Mesendoderm (in vitro differentiated cells): ENCODE results near the gene OLFML2A.

ENCODE experiments used
- DNase-seq: peaks from one replicate; pipeline ENCODE4 v3.0.0; 2013
- H2AK5ac ChIP-seq: 2 replicates; pipeline ENCODE4 v1.6.1; 2013; ENCODE audit warnings: low read length, inconsistent platforms
- H2BK120ac ChIP-seq: 2 replicates; pipeline ENCODE4 v1.6.1; 2013; ENCODE audit warnings: low read depth, mild to moderate bottlenecking, low read length, moderate library complexity, mixed read lengths
- H2BK15ac ChIP-seq: replicated peaks from 2 replicates; pipeline ENCODE4 v1.6.1; 2013; ENCODE audit warnings: low read depth, mild to moderate bottlenecking, moderate library complexity
- H2BK5ac ChIP-seq: 2 replicates; pipeline ENCODE4 v1.6.1; 2013; ENCODE audit warnings: low read length, inconsistent platforms
- H3K18ac ChIP-seq: 2 replicates; pipeline ENCODE4 v1.6.1; 2013; ENCODE audit warnings: mild to moderate bottlenecking, low read length, mixed read lengths
- H3K23ac ChIP-seq: one replicate; pipeline ENCODE4 v1.6.1; 2013; ENCODE audit warnings: low read length
- H3K27ac ChIP-seq: 2 replicates; pipeline ENCODE4 v1.5.1; 2013; ENCODE audit warnings: low read depth, mild to moderate bottlenecking, inconsistent platforms, low read length, moderate library complexity
- H3K27me3 ChIP-seq: 2 replicates; pipeline ENCODE4 v1.6.1; 2013; ENCODE audit warnings: low read length, control low read depth, mild to moderate bottlenecking, inconsistent platforms; ENCODE audit not compliant: insufficient read depth, poor library complexity
- H3K36me3 ChIP-seq: 2 replicates; pipeline ENCODE4 v1.6.1; 2013; ENCODE audit warnings: low read length, inconsistent platforms; ENCODE audit not compliant: control insufficient read depth, insufficient read depth
- H3K4ac ChIP-seq: one replicate; pipeline ENCODE4 v1.6.1; 2013; ENCODE audit warnings: low read depth, mild to moderate bottlenecking, low read length, moderate library complexity
- H3K4me1 ChIP-seq: 2 replicates; pipeline ENCODE4 v1.6.1; 2013; ENCODE audit warnings: low read depth, low read length, inconsistent platforms; ENCODE audit not compliant: control insufficient read depth
- H3K4me2 ChIP-seq: 2 replicates; pipeline ENCODE4 v1.6.1; 2013; ENCODE audit warnings: low read length
- H3K4me3 ChIP-seq: 2 replicates; pipeline ENCODE4 v1.5.1; 2013; ENCODE audit warnings: mild to moderate bottlenecking, low read length
- H3K56ac ChIP-seq: one replicate; pipeline ENCODE4 v1.6.1; 2013; ENCODE audit warnings: low read length
- H3K79me1 ChIP-seq: 2 replicates; pipeline ENCODE4 v1.6.1; 2013; ENCODE audit warnings: low read length, inconsistent platforms
- H3K79me2 ChIP-seq: 2 replicates; pipeline ENCODE4 v1.6.1; 2013; ENCODE audit warnings: mild to moderate bottlenecking, low read length; ENCODE audit not compliant: control insufficient read depth, insufficient read depth
- H3K9ac ChIP-seq: 2 replicates; pipeline ENCODE4 v1.6.1; 2013; ENCODE audit warnings: low read length, inconsistent platforms
- H4K5ac ChIP-seq: one replicate; pipeline ENCODE4 v1.6.1; 2013; ENCODE audit warnings: low read length
- H4K8ac ChIP-seq: one replicate; pipeline ENCODE4 v1.6.1; 2013; ENCODE audit warnings: low read depth, mild to moderate bottlenecking, control low read depth, low read length, moderate library complexity
- WGBS: extraction: QIAGEN DNeasy Blood & Tissue Kit; methylation state at CpG from one replicate; pipeline ENCODE4 v1.1.7; 2013; ENCODE audit warnings: low lambda C conversion rate, missing lambda C conversion rate; ENCODE audit not compliant: insufficient coverage; ENCODE audit errors: extremely low coverage; 5-methylcytosine and 5-hydroxymethylcytosine counted together

Gene OLFML2A

DNA sequence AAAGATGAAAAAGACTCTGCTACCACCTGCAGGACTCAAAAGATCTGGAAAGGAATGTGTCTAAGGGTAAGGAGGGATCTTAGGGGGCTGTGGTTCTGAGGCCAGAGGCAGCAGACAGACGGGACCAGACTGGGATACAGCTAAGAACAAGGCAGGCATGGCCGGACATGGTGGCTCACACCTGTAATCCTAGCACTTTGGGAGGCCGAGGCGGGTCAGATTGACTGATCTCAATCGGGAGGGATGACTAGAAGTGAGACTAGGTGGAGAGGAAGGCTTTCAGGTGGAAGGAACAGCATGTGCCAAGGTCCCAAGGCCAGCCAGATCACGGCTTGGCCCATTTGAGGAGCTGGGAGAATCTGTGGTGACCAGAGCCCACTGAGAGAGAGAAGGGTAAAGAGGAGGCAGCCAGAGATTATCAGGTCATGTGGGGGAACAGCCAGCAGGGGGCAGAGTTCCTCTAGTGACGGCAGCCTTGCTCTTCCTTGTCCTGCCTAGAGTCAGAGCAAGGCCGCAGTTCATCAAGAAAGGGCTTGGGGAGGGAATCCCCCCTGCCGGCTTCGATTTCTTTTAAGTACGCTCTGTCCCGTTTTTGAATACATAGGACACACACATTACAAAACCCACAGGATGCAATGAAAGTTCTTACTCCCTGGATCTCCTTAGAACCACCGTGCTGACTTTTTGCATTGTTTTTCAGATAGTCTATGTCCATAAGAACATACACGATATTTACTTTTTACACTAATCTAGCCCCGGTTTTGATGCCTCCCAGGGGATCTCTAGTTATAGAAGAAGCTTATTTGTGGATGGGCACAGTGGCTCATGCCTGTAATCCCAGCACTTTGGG lies 2.6 kb upstream of the OLFML2A start:
- no CpG with 5 or more reads among the region's 15 CpGs for WGBS
- Histone ChIP-seq H3K79me2 (peaks cover 2% of the 10 kb centered on the region), H3K27me3 (no peaks in the 10 kb centered on the region), H4K8ac (no peak overlapping the region), H2BK5ac (no peak overlapping the region), H3K4ac (no peak overlapping the region), H2BK120ac (no peak overlapping the region), H3K9ac (no peak overlapping the region), H3K27ac (no peak overlapping the region), H3K18ac (no peak overlapping the region), H3K79me1 (no peaks in the 10 kb centered on the region), H2BK15ac (no peak overlapping the region), H3K56ac (no peak overlapping the region), H4K5ac (no peak overlapping the region), H3K4me1 (peaks cover 3% of the 10 kb centered on the region), H3K4me2 (no peak overlapping the region), H3K36me3 (no peaks in the 10 kb centered on the region), H3K23ac (no peak overlapping the region), H3K4me3 (no peak overlapping the region), H2AK5ac (no peak overlapping the region)
- peak; percentile 88 for DNase-seq

DNA sequence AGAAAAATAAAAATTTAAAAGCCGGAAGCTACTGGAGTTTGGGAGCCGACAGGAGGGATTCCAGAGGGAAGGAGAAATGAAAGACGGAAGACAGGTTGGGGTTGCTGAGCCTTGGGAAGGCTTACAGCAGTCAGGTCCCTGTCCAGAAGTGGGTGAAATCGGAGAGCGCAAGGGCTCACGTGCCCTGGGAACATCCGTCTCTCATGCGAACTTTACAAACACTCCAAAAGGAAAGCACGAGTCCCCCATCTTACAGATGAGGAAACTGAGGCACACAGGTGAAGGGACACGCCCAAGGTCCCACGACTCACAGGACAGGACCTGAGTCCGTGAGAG lies 347 bp upstream of the OLFML2A start:
- H3K4ac ChIP-seq: no peak overlapping the region
- H2BK120ac ChIP-seq: no peak overlapping the region
- peak overlapping the region; percentile 20 for H3K4me3 ChIP-seq
- no CpG with 5 or more reads among the region's 12 CpGs for WGBS
- no peak overlapping the region for H3K23ac ChIP-seq
- H2BK5ac ChIP-seq: no peak overlapping the region
- H3K4me2 ChIP-seq: peak overlapping the region; percentile 60
- no peaks in the 10 kb centered on the region for H3K79me1 ChIP-seq
- no peak for DNase-seq
- H2BK15ac ChIP-seq: no peak overlapping the region
- no peak overlapping the region for H3K27ac ChIP-seq
- no peak overlapping the region for H4K8ac ChIP-seq
- no peaks in the 10 kb centered on the region for H3K27me3 ChIP-seq
- H3K4me1 ChIP-seq: peaks cover 3% of the 10 kb centered on the region
- H3K56ac ChIP-seq: peak overlapping the region; percentile 89
- no peaks in the 10 kb centered on the region for H3K36me3 ChIP-seq
- H4K5ac ChIP-seq: no peak overlapping the region
- no peak overlapping the region for H2AK5ac ChIP-seq
- H3K9ac ChIP-seq: peak overlapping the region; percentile 69
- no peak overlapping the region for H3K18ac ChIP-seq
- H3K79me2 ChIP-seq: no peaks in the 10 kb centered on the region

- no peak overlapping the region for H3K23ac ChIP-seq
- no peak overlapping the region for H4K5ac ChIP-seq
- H2AK5ac ChIP-seq: peak overlapping the region; percentile 37
- H3K79me1 ChIP-seq: no peaks in the 10 kb centered on the region
- peak overlapping the region; percentile 27 for H2BK15ac ChIP-seq
- H3K27ac ChIP-seq: peak overlapping the region; percentile 20
- no peak overlapping the region for H3K18ac ChIP-seq
- peaks cover 3% of the 10 kb centered on the region for H3K4me1 ChIP-seq
- peak overlapping the region; percentile 19 for H3K56ac ChIP-seq
- H3K9ac ChIP-seq: no peak overlapping the region
- no peak overlapping the region for H2BK5ac ChIP-seq
- no CpG with 5 or more reads among the region's 11 CpGs for WGBS
- H3K4ac ChIP-seq: no peak overlapping the region
- H3K36me3 ChIP-seq: no peaks in the 10 kb centered on the region
- no peaks in the 10 kb centered on the region for H3K27me3 ChIP-seq
- H3K4me2 ChIP-seq: no peak overlapping the region
- H2BK120ac ChIP-seq: no peak overlapping the region
- no peak overlapping the region for H4K8ac ChIP-seq
- no peaks in the 10 kb centered on the region for H3K79me2 ChIP-seq
- DNase-seq: no peak
- H3K4me3 ChIP-seq: no peak overlapping the region
Observed at GRCh38 chr9:124778575-124779367, 1.8 kb downstream of the OLFML2A start.

DNA sequence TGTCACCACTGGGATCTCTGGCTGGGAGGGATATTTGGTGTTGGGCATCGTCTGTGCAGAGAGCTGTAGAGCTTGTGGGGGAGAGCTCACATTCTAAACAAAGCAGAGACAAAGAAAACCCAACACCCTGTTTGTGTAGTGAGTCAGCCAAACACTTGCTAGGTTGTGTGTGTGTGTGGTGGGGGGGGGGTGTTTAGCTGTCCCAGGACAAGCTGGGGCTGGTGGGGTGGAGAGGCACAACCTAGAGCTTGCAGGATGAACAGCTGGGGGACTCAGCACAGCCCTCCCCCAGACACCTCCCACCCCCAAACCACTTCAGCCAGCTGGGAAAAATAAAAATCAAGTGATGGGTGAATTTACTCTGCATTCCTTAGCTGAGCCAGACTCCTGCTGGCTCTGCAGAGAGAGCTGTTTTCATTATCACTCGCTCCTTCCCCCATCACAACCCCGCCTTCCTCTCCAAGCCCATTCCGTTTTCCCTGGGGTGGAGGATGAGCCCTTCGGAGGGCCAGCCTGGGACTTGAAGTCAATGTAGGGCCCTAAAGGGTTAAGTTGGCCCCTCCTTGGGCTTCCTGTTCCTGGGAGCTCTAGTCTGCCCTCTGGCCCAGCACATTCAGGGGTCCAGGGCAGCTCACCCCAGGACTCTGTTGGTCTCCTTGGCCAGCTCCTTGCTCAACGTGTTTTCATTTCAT lies 2.6 kb downstream of the OLFML2A start:
- no peak overlapping the region for H2BK5ac ChIP-seq
- no peaks in the 10 kb centered on the region for H3K27me3 ChIP-seq
- H4K5ac ChIP-seq: no peak overlapping the region
- H2AK5ac ChIP-seq: no peak overlapping the region
- no peaks in the 10 kb centered on the region for H3K79me2 ChIP-seq
- H3K36me3 ChIP-seq: no peaks in the 10 kb centered on the region
- H4K8ac ChIP-seq: no peak overlapping the region
- peak overlapping the region; percentile 41 for H3K4ac ChIP-seq
- H3K27ac ChIP-seq: peak overlapping the region; percentile 51
- peak overlapping the region; percentile 41 for H3K18ac ChIP-seq
- no peaks in the 10 kb centered on the region for H3K79me1 ChIP-seq
- no peak overlapping the region for H2BK120ac ChIP-seq
- H3K4me2 ChIP-seq: no peak overlapping the region
- H3K23ac ChIP-seq: no peak overlapping the region
- peak; percentile 90 for DNase-seq
- H2BK15ac ChIP-seq: no peak overlapping the region
- no peak overlapping the region for H3K4me3 ChIP-seq
- no CpG with 5 or more reads among the region's 6 CpGs for WGBS
- H3K4me1 ChIP-seq: peaks cover 3% of the 10 kb centered on the region
- peak overlapping the region; percentile 72 for H3K56ac ChIP-seq
- peak overlapping the region; percentile 8 for H3K9ac ChIP-seq

DNA sequence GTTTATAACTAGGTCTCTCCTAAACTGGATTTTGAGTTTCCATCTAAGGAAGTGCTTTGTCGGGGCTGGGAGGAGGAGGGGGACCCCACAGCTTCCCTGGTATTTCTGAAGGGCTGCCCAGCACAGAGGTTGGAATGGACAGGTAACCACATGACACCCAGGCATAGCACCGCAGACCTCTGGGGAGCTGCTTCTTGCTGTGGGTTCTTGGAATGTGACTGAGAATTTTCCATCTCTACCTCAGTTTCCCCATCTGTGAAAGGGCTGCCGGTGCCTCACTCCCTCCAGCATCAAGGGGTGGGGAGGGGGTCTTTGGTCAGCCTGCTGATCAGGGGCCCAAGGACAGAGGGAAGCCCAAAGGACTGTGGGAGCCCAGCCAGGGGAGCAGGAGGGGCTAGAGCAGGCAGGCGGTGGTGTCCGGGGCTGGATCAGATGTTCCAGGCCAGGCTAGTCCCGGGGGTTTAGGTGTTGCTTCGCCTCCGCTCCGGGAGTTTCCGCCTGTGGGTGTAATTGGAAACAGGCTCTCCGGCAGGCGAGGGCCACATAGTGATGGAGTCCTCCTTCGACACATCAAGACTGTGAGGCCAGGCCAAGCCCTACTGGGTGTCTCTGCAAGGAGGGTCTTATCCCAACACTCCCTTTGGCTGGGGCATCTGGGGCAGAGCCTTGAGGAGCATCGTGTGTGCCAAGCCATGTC lies 3.3 kb downstream of the OLFML2A start:
- H3K4ac ChIP-seq: peak overlapping the region; percentile 41

More for the DNA sequence above, 3.3 kb downstream of the OLFML2A start:
- Histone ChIP-seq H3K23ac (peak overlapping the region; percentile 66), H2BK15ac (no peak overlapping the region), H3K27ac (peak overlapping the region; percentile 51), H2AK5ac (peak overlapping the region; percentile 9), H3K4me1 (peaks cover 3% of the 10 kb centered on the region), H3K4me3 (no peak overlapping the region), H3K56ac (peak overlapping the region; percentile 37), H3K4me2 (no peak overlapping the region), H2BK5ac (no peak overlapping the region), H2BK120ac (peak overlapping the region; percentile 14), H4K8ac (no peak overlapping the region), H3K18ac (peak overlapping the region; percentile 41), H3K9ac (no peak overlapping the region), H3K27me3 (no peaks in the 10 kb centered on the region), H3K79me2 (no peaks in the 10 kb centered on the region), H4K5ac (no peak overlapping the region), H3K36me3 (no peaks in the 10 kb centered on the region), H3K79me1 (no peaks in the 10 kb centered on the region)
- DNase-seq: no peak
- no CpG with 5 or more reads among the region's 14 CpGs for WGBS
